SK-N-SH (cell line): ENCODE data around the gene TTYH3. TPM values are rescaled to one million over a fixed set of nuclear protein-coding genes. Genes with fewer than 3 reads are reported as not detected.
A peak's percentile ranks its signal among the peaks of the same experiment; 100 is the strongest.
"Not testable (repeated sequence)": the region's sequence is repeated elsewhere in the genome, so short reads cannot be mapped to it uniquely, and the experiment has no call there.

Source experiments
- CTCF ChIA-PET: fragments of 300-600, 350-600 bp; formaldehyde crosslinking; extraction: SDS; loops from one replicate; lab custom pipeline; 2021; lab: Yijun Ruan, JAX
- POLR2A ChIA-PET: fragments of 350-600 bp; sonication (Branson Sonifier 250); formaldehyde crosslinking; extraction: SDS; loops from one replicate; lab custom pipeline; 2020; ENCODE audit warnings: antibody characterized with exemption, inconsistent platforms; lab: Yijun Ruan, JAX
- DNase-seq: peaks from one replicate; pipeline ENCODE4 v3.0.0; 2012
- H2AFZ ChIP-seq: fragments of 200-600 bp; sonication (generic); 2 replicates; pipeline ENCODE4 v1.8.1; 2016; ENCODE audit warnings: antibody characterized with exemption, mild to moderate bottlenecking, low read depth
- H3F3A ChIP-seq: fragments of 200-600 bp; sonication (generic); replicated peaks from 2 replicates; pipeline ENCODE3; 2016; ENCODE audit warnings: antibody characterized with exemption, mild to moderate bottlenecking; ENCODE audit not compliant: insufficient read depth
- H3K27ac ChIP-seq, 2 experiments: fragments of 200-500 bp in 1 of 2; fragments of 200-600 bp in 1 of 2; sonication (Bioruptor generic) in 1 of 2; sonication (generic), shearing (Covaris generic) in 1 of 2; 2 replicates each; pipeline versions ENCODE4 v1.5.1 to v1.6.1; 2014 to 2016; ENCODE audit warnings: low read depth in 2 of 2, inconsistent platforms in 1 of 2, low read length in 1 of 2, mild to moderate bottlenecking in 1 of 2, mixed read lengths in 1 of 2
- H3K27me3 ChIP-seq: fragments of 200-600 bp; sonication (generic), shearing (Covaris generic); 2 replicates; pipeline ENCODE4 v1.6.1; 2016; ENCODE audit warnings: mixed run types; ENCODE audit not compliant: insufficient read depth
- H3K36me3 ChIP-seq, 2 experiments: fragments of 200-500 bp in 1 of 2; fragments of 200-600 bp in 1 of 2; sonication (Bioruptor generic) in 1 of 2; sonication (generic) in 1 of 2; replicated peaks in 1 of 2; 2 replicates each; pipeline versions ENCODE3 to v1.5.1; 2014 to 2016; ENCODE audit warnings: low read length in 1 of 2, mild to moderate bottlenecking in 1 of 2; ENCODE audit not compliant: insufficient read depth in 2 of 2, control insufficient read depth in 1 of 2
- H3K4me1 ChIP-seq, 2 experiments: fragments of 200-500 bp in 1 of 2; fragments of 200-600 bp in 1 of 2; sonication (Bioruptor generic) in 1 of 2; sonication (generic), shearing (Covaris generic) in 1 of 2; 2 replicates each; pipeline versions ENCODE4 v1.5.1 to v1.6.1; 2014 to 2016; ENCODE audit warnings: low read depth in 1 of 2, low read length in 1 of 2, mixed run types in 1 of 2; ENCODE audit not compliant: insufficient read depth in 2 of 2, control insufficient read depth in 1 of 2
- H3K4me2 ChIP-seq: fragments of 200-600 bp; sonication (generic), shearing (Covaris generic); 2 replicates; pipeline ENCODE4 v1.6.1; 2017; ENCODE audit warnings: mixed run types
- H3K4me3 ChIP-seq, 2 experiments: fragments of 200-500 bp in 1 of 2; fragments of 200-600 bp in 1 of 2; sonication (Bioruptor generic) in 1 of 2; sonication (generic), shearing (Covaris generic) in 1 of 2; 2 replicates each; pipeline versions ENCODE4 v1.5.1 to v1.8.1; 2014 to 2016; ENCODE audit warnings: low read depth in 2 of 2, inconsistent platforms in 1 of 2, low read length in 1 of 2, mild to moderate bottlenecking in 1 of 2, mixed read lengths in 1 of 2, moderate library complexity in 1 of 2
- H3K79me2 ChIP-seq: fragments of 200-600 bp; sonication (generic); 2 replicates; pipeline ENCODE4 v1.8.1; 2017; ENCODE audit warnings: mild to moderate bottlenecking; ENCODE audit not compliant: insufficient read depth
- H3K9ac ChIP-seq: fragments of 200-600 bp; sonication (generic); 2 replicates; pipeline ENCODE4 v1.6.1; 2017; ENCODE audit warnings: mixed run types
- H3K9me2 ChIP-seq: fragments of 200-600 bp; sonication (generic); 2 replicates; pipeline ENCODE4 v1.6.1; 2017; ENCODE audit warnings: mixed run types
- H3K9me3 ChIP-seq: fragments of 200-600 bp; sonication (generic); 2 replicates; pipeline ENCODE4 v1.6.1; 2017; ENCODE audit warnings: mixed run types, mild to moderate bottlenecking, moderate library complexity
- H4K20me1 ChIP-seq: fragments of 200-600 bp; sonication (generic); 2 replicates; pipeline ENCODE4 v1.6.1; 2017; ENCODE audit warnings: mild to moderate bottlenecking, mixed run types; ENCODE audit not compliant: insufficient read depth
- EP300 ChIP-seq, 2 experiments: IDR thresholded peaks; 2 replicates each; pipeline versions ENCODE4 v1.4.0 to v1.6.1; 2012; ENCODE audit warnings: borderline replicate concordance in 1 of 2, low read depth in 1 of 2, low read length in 1 of 2
- FOXJ3 ChIP-seq: sonication (generic); formaldehyde crosslinking; IDR thresholded peaks from 2 replicates; pipeline ENCODE4 v1.5.1; 2020; ENCODE audit warnings: mild to moderate bottlenecking, missing genetic modification reagents
- NFIC ChIP-seq: IDR thresholded peaks from 2 replicates; pipeline ENCODE4 v1.4.0; 2012; ENCODE audit warnings: borderline replicate concordance
- RAD21 ChIP-seq: IDR thresholded peaks from 2 replicates; pipeline ENCODE4 v1.6.1; 2012; ENCODE audit warnings: mild to moderate bottlenecking, low read length
- SMC3 ChIP-seq: IDR thresholded peaks from 2 replicates; pipeline ENCODE4 v1.6.1; 2012; ENCODE audit warnings: low read depth, low read length, improper control_type of control experiment
- WGBS: methylation state at CpG from one replicate; pipeline ENCODE4 v1.1.6; 2017; ENCODE audit warnings: low lambda C conversion rate; 5-methylcytosine and 5-hydroxymethylcytosine counted together
- polyA plus RNA-seq, 3 experiments: library from polyadenylated mRNA; depleted of rRNA; stranded (reverse); fragments of >200 nt; gene quantifications; 2 replicates each; pipeline ENCODE4 v1.2.3, GENCODE V29; 2012
- TF ChIP-seq, protein P1 (sequence below): IDR thresholded peaks from 2 replicates; pipeline ENCODE4 v1.6.1; 2012; ENCODE audit warnings: mild to moderate bottlenecking, low read depth, low read length, moderate library complexity
- TF ChIP-seq, protein P2 (sequence below): fragments of 200-600 bp; sonication (generic); IDR thresholded peaks from 2 replicates; pipeline ENCODE4 v1.6.1; 2017; ENCODE audit warnings: antibody characterized with exemption, mild to moderate bottlenecking, moderate library complexity

TTYH3 gene
- polyA plus RNA-seq, 1 of the 3 experiments (the other 2 are of a cell fraction) = 105 TPM

DNA sequence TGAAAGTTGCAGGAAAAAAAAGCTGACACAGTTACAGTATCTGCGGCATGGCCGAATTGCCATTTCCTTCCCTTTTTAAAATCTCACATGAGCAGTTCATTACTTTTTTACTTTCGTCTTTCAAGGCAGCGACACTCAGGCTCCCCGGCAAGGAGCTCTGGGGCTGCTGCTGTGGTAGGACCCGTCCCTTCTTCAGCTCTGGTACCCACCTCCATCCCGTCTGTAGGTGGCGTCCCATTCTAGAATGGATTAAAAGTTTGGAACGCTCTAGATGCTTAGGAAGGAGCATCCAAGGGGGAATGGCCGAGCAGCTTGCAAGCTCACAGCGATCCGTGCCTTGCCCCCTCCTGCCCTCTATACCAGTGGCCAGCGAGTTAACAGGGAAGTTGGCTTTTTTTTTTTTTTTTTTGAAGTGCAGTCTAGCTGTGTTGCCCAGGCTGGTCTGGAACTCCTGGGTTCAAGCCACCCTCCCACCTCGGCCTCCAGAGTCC is 22.8 kb upstream of the TTYH3 start:
- H4K20me1 ChIP-seq = no peaks in the 10 kb centered on the region
- ChIA-PET POLR2A (interaction anchor here (0.7 kb wide), 1 partner anchor 8 kb away, joined by 3 read pairs; no protein-coding TSS in a partner anchor), CTCF (interaction anchor here (0.7 to 1.4 kb wide), 18 partner anchors 9 to 158 kb away, joined by 3 to 9 read pairs (median 4); partner anchors contain the start of genes IQCE and TTYH3)
- no peaks in the 10 kb centered on the region for H3K9me2 ChIP-seq
- WGBS = 78% methylated on average over 14 of the region's 14 CpGs
- peak; percentile 77 for DNase-seq
- no peaks in the 10 kb centered on the region for H3K9me3 ChIP-seq
- H3K4me1 ChIP-seq = peaks cover 0 to 20% of the 10 kb centered on the region in 2 experiments; a peak in 1 of 4 replicates
- H3K27ac ChIP-seq = no peak overlapping the region
- no peak overlapping the region for H3K4me2 ChIP-seq
- H3K9ac ChIP-seq = no peak overlapping the region
- H3F3A ChIP-seq = no peaks in the 10 kb centered on the region
- TF ChIP-seq FOXJ3 = no peak
- TF ChIP-seq, protein P1, sequence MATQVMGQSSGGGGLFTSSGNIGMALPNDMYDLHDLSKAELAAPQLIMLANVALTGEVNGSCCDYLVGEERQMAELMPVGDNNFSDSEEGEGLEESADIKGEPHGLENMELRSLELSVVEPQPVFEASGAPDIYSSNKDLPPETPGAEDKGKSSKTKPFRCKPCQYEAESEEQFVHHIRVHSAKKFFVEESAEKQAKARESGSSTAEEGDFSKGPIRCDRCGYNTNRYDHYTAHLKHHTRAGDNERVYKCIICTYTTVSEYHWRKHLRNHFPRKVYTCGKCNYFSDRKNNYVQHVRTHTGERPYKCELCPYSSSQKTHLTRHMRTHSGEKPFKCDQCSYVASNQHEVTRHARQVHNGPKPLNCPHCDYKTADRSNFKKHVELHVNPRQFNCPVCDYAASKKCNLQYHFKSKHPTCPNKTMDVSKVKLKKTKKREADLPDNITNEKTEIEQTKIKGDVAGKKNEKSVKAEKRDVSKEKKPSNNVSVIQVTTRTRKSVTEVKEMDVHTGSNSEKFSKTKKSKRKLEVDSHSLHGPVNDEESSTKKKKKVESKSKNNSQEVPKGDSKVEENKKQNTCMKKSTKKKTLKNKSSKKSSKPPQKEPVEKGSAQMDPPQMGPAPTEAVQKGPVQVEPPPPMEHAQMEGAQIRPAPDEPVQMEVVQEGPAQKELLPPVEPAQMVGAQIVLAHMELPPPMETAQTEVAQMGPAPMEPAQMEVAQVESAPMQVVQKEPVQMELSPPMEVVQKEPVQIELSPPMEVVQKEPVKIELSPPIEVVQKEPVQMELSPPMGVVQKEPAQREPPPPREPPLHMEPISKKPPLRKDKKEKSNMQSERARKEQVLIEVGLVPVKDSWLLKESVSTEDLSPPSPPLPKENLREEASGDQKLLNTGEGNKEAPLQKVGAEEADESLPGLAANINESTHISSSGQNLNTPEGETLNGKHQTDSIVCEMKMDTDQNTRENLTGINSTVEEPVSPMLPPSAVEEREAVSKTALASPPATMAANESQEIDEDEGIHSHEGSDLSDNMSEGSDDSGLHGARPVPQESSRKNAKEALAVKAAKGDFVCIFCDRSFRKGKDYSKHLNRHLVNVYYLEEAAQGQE = no peak
- TF ChIP-seq, protein P2, sequence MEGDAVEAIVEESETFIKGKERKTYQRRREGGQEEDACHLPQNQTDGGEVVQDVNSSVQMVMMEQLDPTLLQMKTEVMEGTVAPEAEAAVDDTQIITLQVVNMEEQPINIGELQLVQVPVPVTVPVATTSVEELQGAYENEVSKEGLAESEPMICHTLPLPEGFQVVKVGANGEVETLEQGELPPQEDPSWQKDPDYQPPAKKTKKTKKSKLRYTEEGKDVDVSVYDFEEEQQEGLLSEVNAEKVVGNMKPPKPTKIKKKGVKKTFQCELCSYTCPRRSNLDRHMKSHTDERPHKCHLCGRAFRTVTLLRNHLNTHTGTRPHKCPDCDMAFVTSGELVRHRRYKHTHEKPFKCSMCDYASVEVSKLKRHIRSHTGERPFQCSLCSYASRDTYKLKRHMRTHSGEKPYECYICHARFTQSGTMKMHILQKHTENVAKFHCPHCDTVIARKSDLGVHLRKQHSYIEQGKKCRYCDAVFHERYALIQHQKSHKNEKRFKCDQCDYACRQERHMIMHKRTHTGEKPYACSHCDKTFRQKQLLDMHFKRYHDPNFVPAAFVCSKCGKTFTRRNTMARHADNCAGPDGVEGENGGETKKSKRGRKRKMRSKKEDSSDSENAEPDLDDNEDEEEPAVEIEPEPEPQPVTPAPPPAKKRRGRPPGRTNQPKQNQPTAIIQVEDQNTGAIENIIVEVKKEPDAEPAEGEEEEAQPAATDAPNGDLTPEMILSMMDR = peak; percentile 54
- no peak for TF ChIP-seq EP300 (IDR thresholded peaks at IDR 0.05; ENCODE audit: borderline replicate concordance in 1 of 2, low read depth in 1 of 2, low read length in 1 of 2)
- no peak for TF ChIP-seq NFIC
- peak; percentile 52 for TF ChIP-seq RAD21
- TF ChIP-seq SMC3 = peak; percentile 53
- H3K27me3 ChIP-seq = no peaks in the 10 kb centered on the region
- no peaks in the 10 kb centered on the region for H3K79me2 ChIP-seq
- H3K4me3 ChIP-seq = no peak overlapping the region
- no peak overlapping the region for H2AFZ ChIP-seq
- peaks cover 2 to 5% of the 10 kb centered on the region in 2 experiments for H3K36me3 ChIP-seq

DNA sequence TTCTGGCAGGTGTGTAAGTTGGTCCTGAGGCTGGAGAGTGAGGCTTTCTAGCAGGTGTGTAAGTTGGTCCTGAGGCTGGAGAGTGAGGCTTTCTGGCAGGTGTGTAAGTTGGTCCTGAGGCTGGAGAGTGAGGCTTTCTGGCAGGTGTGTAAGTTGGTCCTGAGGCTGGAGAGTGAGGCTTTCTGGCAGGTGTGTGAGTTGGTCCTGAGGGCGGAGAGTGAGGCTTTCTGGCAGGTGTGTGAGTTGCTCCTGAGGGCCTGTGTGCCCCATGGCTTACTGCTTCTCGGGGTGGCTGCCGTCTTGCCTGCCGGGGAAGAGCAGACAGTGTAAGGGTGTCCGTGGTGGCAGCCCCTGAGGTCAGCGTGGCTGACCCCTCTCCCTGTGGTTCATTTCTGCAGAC is 22.1 kb upstream of the TTYH3 start:
- H3K79me2 ChIP-seq, H3K4me2 ChIP-seq, H4K20me1 ChIP-seq, H2AFZ ChIP-seq, H3K36me3 ChIP-seq, POLR2A ChIA-PET, H3K9ac ChIP-seq, H3F3A ChIP-seq, H3K27me3 ChIP-seq, H3K4me3 ChIP-seq, H3K9me2 ChIP-seq, H3K27ac ChIP-seq, DNase-seq, H3K9me3 ChIP-seq: not testable (repeated sequence)
- CTCF ChIA-PET = interaction anchor here (0.7 to 2.5 kb wide), 12 partner anchors 9 to 140 kb away, joined by 3 to 9 read pairs (median 4); no protein-coding TSS in a partner anchor
- peaks cover 0 to 27% of the 10 kb centered on the region in 2 experiments; a peak in 2 of 4 replicates for H3K4me1 ChIP-seq
- WGBS = 83% methylated on average over 6 of the region's 6 CpGs
